ENCODE results near the gene SEC22A.

Gene SEC22A

GRCh38 chr3:123298903-123299302, 97.2 kb downstream of the SEC22A start:
- no peak for TF ChIP-seq CTCF (IDR thresholded peaks at IDR 0.05; ENCODE audit: low read depth, low read length, missing control alignments)
- DNase-seq (ENCODE audit: extremely low read depth, low read depth): no peak
- no peak overlapping the region for H3K4me3 ChIP-seq (replicated peaks; ENCODE audit: low read depth, low read length)

- H3K4me3 ChIP-seq (replicated peaks; ENCODE audit: low read depth, low read length): no peak overlapping the region
- no peak for DNase-seq (ENCODE audit: extremely low read depth, low read depth)
- TF ChIP-seq CTCF (IDR thresholded peaks at IDR 0.05; ENCODE audit: low read depth, low read length, missing control alignments): no peak
Observed at GRCh38 chr3:123299581-123299980, 97.8 kb downstream of the SEC22A start.

- TF ChIP-seq CTCF (IDR thresholded peaks at IDR 0.05; ENCODE audit: low read depth, low read length, missing control alignments): no peak
- H3K4me3 ChIP-seq (replicated peaks; ENCODE audit: low read depth, low read length): no peak overlapping the region
- no peak for DNase-seq (ENCODE audit: extremely low read depth, low read depth)
Observed at GRCh38 chr3:123300056-123300455, 98.3 kb downstream of the SEC22A start.

GRCh38 chr3:123300583-123300982, 98.8 kb downstream of the SEC22A start:
- DNase-seq (ENCODE audit: extremely low read depth, low read depth): no peak
- TF ChIP-seq CTCF (IDR thresholded peaks at IDR 0.05; ENCODE audit: low read depth, low read length, missing control alignments): no peak
- no peak overlapping the region for H3K4me3 ChIP-seq (replicated peaks; ENCODE audit: low read depth, low read length)

- DNase-seq (ENCODE audit: extremely low read depth, low read depth): no peak
- no peak overlapping the region for H3K4me3 ChIP-seq (replicated peaks; ENCODE audit: low read depth, low read length)
- TF ChIP-seq CTCF (IDR thresholded peaks at IDR 0.05; ENCODE audit: low read depth, low read length, missing control alignments): no peak
Observed at GRCh38 chr3:123301331-123302184, 99.8 kb downstream of the SEC22A start.

GRCh38 chr3:123302961-123303360, 101.2 kb downstream of the SEC22A start:
- no peak for DNase-seq (ENCODE audit: extremely low read depth, low read depth)
- TF ChIP-seq CTCF (IDR thresholded peaks at IDR 0.05; ENCODE audit: low read depth, low read length, missing control alignments): no peak
- no peak overlapping the region for H3K4me3 ChIP-seq (replicated peaks; ENCODE audit: low read depth, low read length)
